Activated CD4-positive, alpha-beta T cell treated with anti-CD3 and anti-CD28 coated beads, Interleukin-2, Interleukin-6, amounts not matched to agents 100 ng/mL and 50 ng/mL, durations not matched to agents 16 hours and 8 hours (primary cell): ENCODE measurements around the gene ABR.
"Not testable (repeated sequence)": the region's sequence is repeated elsewhere in the genome, so short reads cannot be mapped to it uniquely, and the experiment has no call there.

Experiments used
- DNase-seq: peaks from one replicate; pipeline ENCODE4 v3.0.0-alpha.2; 2020

ABR gene

DNA sequence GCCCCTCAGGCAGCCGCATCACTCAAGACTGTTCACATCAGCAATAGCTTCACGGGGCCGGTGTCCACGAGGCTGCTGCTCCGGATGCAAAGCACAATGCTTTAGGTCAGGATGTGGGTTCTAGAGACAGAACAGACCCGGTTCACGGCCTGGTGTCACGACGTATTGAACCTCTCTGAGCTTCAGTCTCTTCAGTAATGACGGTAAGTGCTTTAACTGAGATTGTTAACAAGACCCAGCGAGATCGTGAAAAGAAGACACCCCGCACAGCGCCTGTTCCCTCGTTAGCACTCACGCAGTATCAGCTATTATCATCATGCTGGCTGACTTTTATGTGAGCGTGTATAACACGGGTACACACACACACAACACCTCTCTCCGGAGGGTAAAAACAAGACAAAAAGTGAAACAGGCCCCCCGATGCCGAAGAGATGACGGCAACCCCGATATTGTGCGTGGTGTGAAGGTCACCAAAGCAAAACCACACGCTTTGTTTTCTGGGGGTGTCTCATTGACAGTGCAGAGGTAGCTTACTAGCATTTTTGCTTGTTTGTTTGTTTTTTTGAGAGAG, 21.4 kb upstream of the ABR start:
- DNase-seq: peak; percentile 55

- not testable (repeated sequence) for DNase-seq
Measured at GRCh38 chr17:1199271-1199743, 19.5 kb upstream of the ABR start.

DNA sequence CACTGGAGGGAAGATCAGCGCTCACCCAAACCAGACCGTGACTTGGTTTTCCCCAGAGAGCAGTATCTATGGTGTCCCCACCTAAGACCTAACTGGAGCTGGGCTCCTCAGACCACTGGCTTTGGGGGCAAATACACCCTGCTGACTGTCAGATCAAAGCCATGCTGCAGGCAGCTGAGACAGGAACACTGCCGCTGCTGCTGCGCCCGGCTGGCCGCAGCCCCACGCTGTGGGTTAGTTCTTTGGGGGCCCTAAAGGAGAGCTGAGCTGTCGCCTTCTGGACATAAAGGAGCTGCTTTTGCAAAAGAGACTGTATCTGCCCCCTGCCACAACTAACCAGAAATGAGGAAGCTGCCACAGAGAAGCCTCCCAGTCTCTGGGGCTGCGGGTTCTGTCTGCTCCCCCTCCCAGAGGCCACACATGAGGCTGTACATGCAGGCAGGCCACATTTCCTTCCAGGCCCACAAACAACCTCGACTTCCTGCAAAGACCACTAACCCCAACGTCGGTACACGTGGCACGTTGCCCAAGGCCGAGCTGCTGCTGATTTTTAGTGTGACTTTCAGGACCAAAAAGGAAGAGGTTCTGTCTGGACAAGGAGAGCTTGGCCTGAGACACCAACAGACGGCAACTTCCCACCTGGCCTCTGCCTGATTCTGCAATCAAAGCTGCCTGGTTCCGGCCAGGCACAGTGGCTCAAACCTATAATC, 18.2 kb upstream of the ABR start:
- peak; percentile 74 for DNase-seq

DNA sequence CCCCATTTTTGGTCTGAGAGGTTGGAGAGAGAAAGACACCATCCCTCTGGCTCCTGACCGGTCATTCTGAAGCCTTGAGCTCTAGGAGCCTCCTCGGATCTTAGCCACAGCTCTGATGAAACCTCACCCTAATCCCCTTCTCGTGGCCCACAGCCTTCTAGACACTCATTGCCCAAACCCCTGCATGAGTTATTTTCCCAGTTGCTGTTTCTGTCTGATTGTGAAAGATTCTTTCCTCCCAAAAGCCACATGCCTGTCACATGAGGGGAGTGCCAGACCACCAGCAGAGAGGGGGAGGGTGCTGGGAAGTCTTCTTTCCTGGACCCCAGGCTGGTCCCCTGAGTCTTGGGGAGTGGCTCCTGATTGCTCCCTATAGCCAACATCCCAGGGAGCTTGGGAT, 17.6 kb upstream of the ABR start:
- DNase-seq: no peak

- DNase-seq: no peak
Measured at GRCh38 chr17:1196946-1197345, 17.2 kb upstream of the ABR start.

DNA sequence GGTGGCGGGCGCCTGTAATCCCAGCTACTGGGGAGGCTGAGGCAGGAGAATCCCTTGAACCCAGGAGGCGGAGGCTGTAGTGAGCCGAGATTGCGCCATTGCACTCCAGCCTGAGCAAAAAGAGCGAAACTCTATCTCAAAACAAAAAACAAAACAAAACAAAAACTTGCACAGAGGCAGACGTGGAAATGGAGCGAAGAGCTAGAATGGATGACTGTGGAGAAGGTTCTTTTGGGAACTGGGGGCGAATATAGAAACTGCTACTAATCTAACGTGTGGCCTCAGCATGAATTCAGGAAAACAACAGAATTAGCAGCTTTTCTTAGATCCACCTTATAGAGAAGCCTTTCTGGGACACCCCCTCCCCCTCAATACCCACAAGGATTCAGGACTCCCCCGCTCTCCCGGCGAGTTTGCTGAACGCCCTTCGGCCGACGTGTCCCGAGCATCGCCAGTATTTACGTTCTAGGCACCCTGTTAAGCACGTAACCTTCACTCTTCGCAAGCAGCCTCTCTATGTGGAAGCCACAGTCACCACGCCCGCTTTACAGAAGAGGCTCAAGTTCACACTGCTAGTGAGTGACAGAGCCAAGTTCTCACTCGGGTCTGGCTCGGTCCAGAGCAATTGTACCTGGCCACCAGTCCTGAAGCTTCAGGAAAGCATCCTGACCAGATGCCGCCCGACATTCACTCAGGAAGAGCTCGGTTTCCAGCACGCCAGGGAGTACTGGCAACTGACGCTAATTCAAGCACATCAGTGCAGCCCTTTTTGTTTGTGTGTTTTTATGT, 13.3 kb upstream of the ABR start:
- DNase-seq: no peak

- no peak for DNase-seq
Measured at GRCh38 chr17:1190751-1191331, 11.1 kb upstream of the ABR start.

- DNase-seq: no peak
Measured at GRCh38 chr17:1188812-1189504, 9.2 kb upstream of the ABR start.

DNA sequence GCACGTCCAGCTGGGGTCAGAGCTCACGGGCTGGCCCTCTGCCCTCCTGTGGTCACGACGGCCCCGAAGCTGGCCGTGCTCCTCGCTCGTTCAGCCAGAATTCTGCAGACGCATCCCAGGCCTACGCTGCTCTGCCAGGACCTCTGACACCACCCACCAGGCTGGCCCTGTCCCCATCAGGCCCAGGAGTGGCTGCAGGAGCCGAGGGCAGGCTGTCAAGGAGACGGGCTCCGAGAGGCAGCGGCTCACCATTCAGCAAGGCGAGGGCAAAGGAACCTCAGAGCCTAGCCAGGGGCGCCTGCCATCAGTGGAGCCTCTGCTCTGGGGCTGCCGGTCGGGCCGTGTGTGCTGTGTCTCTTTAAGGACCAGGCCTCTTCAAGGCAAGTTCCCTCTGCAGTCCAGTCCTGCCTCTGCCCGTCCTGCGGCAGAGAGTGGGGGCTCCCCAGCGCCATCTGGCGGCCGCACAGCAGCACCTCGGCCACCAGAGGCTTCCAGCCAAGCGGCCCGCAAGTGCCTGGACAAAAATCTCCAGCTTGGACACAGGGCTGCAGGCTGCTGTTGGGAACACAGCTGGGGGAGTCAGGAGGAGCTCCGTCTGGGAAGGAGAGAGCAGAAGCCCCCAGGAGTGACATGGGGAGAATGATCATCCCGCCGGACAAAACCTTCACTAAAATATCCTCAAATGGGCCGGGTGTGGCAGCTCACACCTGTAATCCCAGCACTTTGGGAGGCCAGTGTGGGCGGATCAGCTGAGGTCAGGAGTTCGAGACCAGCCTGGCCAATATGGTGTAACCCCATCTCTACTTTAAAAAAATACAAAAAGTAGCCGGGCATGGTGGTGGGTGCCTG, 7.4 kb upstream of the ABR start:
- peak; percentile 80 for DNase-seq

DNA sequence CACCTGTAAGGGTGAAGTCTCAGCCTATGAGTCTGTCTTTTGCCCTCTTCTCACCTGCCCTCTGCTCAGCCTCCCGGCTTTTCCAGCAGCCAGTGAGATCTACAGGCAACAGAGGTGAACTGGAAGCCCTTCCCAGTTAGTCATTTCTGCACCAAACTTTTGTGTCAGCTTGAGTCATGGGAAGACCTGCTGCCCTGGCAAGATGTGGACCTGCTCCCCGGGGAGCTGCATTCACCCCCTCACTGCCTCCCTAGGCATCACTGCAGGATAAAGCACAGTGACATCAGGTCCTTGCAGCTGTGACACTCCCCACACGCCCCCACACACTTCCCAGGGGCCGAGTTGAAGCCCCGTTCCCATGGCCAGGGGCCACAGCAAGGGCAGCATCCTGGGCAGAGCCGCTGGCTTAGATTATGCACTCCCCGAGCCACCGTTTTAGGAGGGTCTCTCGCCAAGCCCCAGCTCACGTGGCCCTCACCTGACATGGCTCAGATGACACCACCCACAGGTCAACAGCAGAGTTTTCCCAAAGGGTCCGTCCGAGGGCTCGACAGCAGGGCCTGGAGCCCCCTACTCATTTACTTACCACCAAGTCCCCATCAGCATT, 6.5 kb upstream of the ABR start:
- DNase-seq: no peak

GRCh38 chr17:1183171-1183873, 3.5 kb upstream of the ABR start:
- no peak for DNase-seq

GRCh38 chr17:1182811-1183170, 3.0 kb upstream of the ABR start:
- DNase-seq: no peak

GRCh38 chr17:1181753-1182137, 2.0 kb upstream of the ABR start:
- no peak for DNase-seq

DNA sequence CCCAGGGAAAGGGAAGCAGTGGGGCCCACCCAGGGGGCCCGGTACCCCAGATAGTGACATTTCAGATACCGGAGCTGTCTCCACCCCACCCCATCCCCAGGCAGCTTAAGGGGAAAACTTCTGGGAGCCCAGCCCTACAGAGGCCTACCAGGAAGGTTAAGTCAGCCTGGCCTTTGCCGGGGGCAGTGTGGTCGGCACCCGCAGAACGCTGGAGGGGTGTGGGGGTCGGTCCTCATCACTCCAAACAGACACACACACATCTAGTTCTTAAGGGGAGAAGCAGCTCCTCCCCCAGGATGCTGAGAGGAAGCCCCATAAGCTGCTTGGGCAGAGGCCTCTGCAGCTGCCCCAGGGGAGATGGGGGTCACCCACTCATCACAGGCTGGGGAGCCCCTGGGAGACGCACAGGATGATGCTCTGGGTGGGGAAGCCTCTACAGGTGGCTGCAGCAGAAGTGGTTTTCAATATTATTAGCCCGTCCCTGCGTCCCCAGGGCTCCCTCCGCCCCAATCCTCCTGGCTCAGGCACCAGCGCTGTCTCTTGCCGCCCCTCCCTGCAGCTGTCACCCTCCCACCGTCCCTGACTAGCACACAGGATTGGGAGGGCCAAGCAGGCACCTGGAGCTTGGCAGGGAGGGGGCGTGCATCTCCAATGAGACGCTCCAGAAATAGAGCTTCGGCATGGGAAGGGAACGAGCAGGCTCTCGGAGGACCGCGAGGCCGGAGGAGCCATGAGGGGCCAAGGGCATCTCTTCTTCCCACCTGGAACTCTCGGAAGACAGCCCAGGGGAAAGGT, 1.4 kb upstream of the ABR start:
- no peak for DNase-seq

DNA sequence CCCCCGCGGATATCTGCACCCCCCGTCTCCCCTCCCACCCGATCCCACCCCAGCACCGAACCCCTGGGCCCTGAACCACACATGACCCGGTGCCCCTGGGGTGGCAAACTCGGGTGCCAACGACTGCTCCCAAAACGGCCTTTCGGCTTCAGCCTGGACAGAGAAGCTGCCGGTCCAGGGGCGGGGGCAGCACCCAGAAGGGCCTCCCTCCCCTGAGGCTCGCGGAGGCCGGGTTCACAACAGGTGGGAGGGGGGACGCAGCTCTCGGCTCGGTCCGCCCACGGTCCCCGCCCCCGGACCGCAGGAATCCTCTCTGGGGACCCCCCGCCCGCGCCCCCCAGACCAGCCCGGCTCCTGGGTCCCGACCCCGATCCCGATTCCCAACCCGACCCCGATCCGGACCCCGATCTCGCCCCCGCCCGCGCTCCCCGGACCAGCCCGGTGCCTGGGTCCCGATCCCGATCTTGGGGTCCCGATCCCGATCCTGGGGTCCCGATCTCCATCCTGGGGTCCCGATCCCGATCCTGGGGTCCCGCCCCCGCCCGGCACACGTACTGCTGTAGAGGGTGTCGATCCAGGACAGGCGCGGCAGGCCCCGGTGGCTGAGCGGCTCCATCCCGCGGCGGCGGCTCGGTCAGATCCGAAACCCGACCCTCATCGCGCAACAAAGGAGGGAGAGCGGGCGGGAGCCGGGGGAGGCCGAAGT, 516 bp downstream of the ABR start:
- DNase-seq: no peak

- no peak for DNase-seq
Measured at GRCh38 chr17:1177016-1177700, 2.6 kb downstream of the ABR start.

DNA sequence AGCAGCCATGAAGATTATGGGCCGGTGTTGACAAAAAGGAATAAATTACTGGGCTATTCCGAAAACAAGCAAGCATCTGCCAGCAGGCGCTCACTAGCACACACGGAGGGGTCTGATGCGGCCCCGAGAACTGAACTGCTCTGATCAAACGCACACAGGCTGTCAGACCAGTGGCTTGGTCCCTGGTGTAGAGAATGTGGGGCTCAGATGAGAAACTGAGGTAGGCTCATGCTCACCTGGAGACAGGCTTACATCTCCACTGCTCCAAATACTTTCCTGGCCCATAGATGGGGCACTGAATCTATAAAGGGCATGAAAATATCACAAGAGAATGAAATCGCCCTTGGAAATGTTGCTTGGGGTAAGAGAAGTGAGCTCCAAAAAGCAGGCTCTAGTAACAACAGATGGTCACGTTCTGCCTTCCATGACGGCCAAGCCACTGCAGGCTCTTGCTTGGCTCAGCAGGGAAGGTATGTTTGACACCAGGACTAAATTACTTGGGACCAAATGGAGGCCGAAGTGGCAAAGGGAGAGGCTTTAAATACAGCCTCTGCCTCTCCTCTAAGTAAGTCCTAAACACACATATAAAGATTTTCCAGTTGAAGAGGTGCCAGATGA, 5.4 kb downstream of the ABR start:
- DNase-seq: no peak
